Activated CD4-positive, alpha-beta T cell treated with anti-CD3 and anti-CD28 coated beads, Interleukin-2, amount 10 ng/mL, durations not matched to agents 7 days and 5 days (primary cell): Measurements from ENCODE around the gene OTOR. TPM values are rescaled to one million over a fixed set of nuclear protein-coding genes. Genes with fewer than 3 reads are reported as not detected.

Experiments used
- CTCF ChIA-PET: fragments of 350-600 bp; sonication (Branson Sonifier 250); formaldehyde crosslinking; loops from one replicate; lab custom pipeline; 2021; ENCODE audit warnings: antibody characterized with exemption; lab: Charles Lee
- POLR2A ChIA-PET: fragments of 350-600 bp; sonication (Branson Sonifier 250); formaldehyde crosslinking; loops from one replicate; lab custom pipeline; 2021; ENCODE audit warnings: antibody characterized with exemption; lab: Charles Lee
- DNase-seq: peaks from one replicate; pipeline ENCODE4 v3.0.0-alpha.2; 2020
- H3K27ac Mint-ChIP-seq: one replicate; pipeline ENCODE4 v1.8.0; 2021; ENCODE audit warnings: mild to moderate bottlenecking, moderate library complexity, mixed read lengths
- H3K27me3 Mint-ChIP-seq: one replicate; pipeline ENCODE4 v1.8.0; 2021; ENCODE audit warnings: mixed read lengths
- H3K36me3 Mint-ChIP-seq: one replicate; pipeline ENCODE4 v1.8.0; 2021; ENCODE audit warnings: low read depth, mixed read lengths
- H3K4me1 Mint-ChIP-seq: one replicate; pipeline ENCODE4 v1.8.0; 2021; ENCODE audit warnings: mixed read lengths
- H3K4me3 Mint-ChIP-seq: one replicate; pipeline ENCODE4 v1.8.0; 2021; ENCODE audit warnings: mild to moderate bottlenecking, moderate library complexity, mixed read lengths
- H3K9me3 Mint-ChIP-seq: one replicate; pipeline ENCODE4 v1.8.0; 2021; ENCODE audit warnings: mixed read lengths
- total RNA-seq, 2 experiments: library from RNA; stranded (reverse); gene quantifications; one replicate each; pipeline ENCODE4 v1.2.3, GENCODE V29; 2021

OTOR gene
- total RNA-seq: not detected

- Mint-ChIP-seq H3K4me3 (no peak within 1 kb of the TSS), H3K36me3 (no peaks in the 10 kb centered on the region), H3K9me3 (no peaks in the 10 kb centered on the region), H3K27me3 (peaks cover 16% of the 10 kb centered on the region), H3K27ac (no peak within 1 kb of the TSS), H3K4me1 (peaks cover 4% of the 10 kb centered on the region)
- POLR2A ChIA-PET: no interaction called here
- CTCF ChIA-PET: no interaction called here
- no peak for DNase-seq
These were observed at the start of gene OTOR for GRCh38 chr20:16748308-16748900. Gene OTOR (plus strand): TSS chr20:16748358. CDS start chr20:16748402, 44 bp downstream.

GRCh38 chr20:16699293-16699692, 48.9 kb upstream of the OTOR start:
- H3K9me3 Mint-ChIP-seq: no peaks in the 10 kb centered on the region
- no peak for DNase-seq
- POLR2A ChIA-PET: no interaction called here
- peaks cover 21% of the 10 kb centered on the region for H3K27me3 Mint-ChIP-seq
- H3K4me1 Mint-ChIP-seq: peaks cover 2% of the 10 kb centered on the region
- H3K4me3 Mint-ChIP-seq: no peak overlapping the region
- CTCF ChIA-PET: interaction anchor here (1.7 kb wide), 1 partner anchor 122 kb away, joined by 3 read pairs; no protein-coding TSS in a partner anchor
- no peak overlapping the region for H3K27ac Mint-ChIP-seq
- no peaks in the 10 kb centered on the region for H3K36me3 Mint-ChIP-seq

- Mint-ChIP-seq H3K4me3 (no peak overlapping the region), H3K4me1 (peaks cover 2% of the 10 kb centered on the region), H3K36me3 (peaks cover 3% of the 10 kb centered on the region), H3K27me3 (peaks cover 11% of the 10 kb centered on the region), H3K9me3 (peaks cover 7% of the 10 kb centered on the region), H3K27ac (no peak overlapping the region)
- DNase-seq: peak; percentile 50
- ChIA-PET CTCF (no interaction called here), POLR2A (no interaction called here)
These were observed 46.9 kb upstream of the OTOR start for GRCh38 chr20:16701296-16701695.

- Mint-ChIP-seq H3K9me3 (peaks cover 22% of the 10 kb centered on the region), H3K4me3 (no peak overlapping the region), H3K36me3 (peaks cover 20% of the 10 kb centered on the region), H3K27ac (no peak overlapping the region), H3K27me3 (no peaks in the 10 kb centered on the region), H3K4me1 (peaks cover 14% of the 10 kb centered on the region)
- no peak for DNase-seq
- POLR2A ChIA-PET: no interaction called here
- CTCF ChIA-PET: no interaction called here
These were observed 44.6 kb upstream of the OTOR start for GRCh38 chr20:16703570-16703969.

- Mint-ChIP-seq H3K9me3 (peaks cover 22% of the 10 kb centered on the region), H3K4me1 (peaks cover 35% of the 10 kb centered on the region), H3K36me3 (peaks cover 24% of the 10 kb centered on the region), H3K27me3 (peaks cover 8% of the 10 kb centered on the region), H3K4me3 (no peak overlapping the region), H3K27ac (no peak overlapping the region)
- POLR2A ChIA-PET: no interaction called here
- CTCF ChIA-PET: no interaction called here
- no peak for DNase-seq
These were observed 40.5 kb upstream of the OTOR start for GRCh38 chr20:16707674-16708073.

- CTCF ChIA-PET: no interaction called here
These were observed 39.6 kb upstream of the OTOR start for GRCh38 chr20:16708602-16709001.

GRCh38 chr20:16709017-16709416, 39.1 kb upstream of the OTOR start:
- peak overlapping the region; percentile 66 for H3K27ac Mint-ChIP-seq
- ChIA-PET CTCF (interaction anchor here (1.3 to 1.8 kb wide), 2 partner anchors 14 to 19 kb away, joined by 3 to 5 read pairs; no protein-coding TSS in a partner anchor), POLR2A (no interaction called here)
- H3K4me3 Mint-ChIP-seq: peak overlapping the region; percentile 34
- peak; percentile 66 for DNase-seq
- H3K27me3 Mint-ChIP-seq: peaks cover 13% of the 10 kb centered on the region
- peaks cover 24% of the 10 kb centered on the region for H3K36me3 Mint-ChIP-seq
- H3K9me3 Mint-ChIP-seq: peaks cover 22% of the 10 kb centered on the region
- H3K4me1 Mint-ChIP-seq: peaks cover 35% of the 10 kb centered on the region

More at GRCh38 chr20:16708602-16709001, 39.6 kb upstream of the OTOR start:
- Mint-ChIP-seq H3K4me1 (peaks cover 35% of the 10 kb centered on the region), H3K4me3 (peak overlapping the region; percentile 34), H3K27ac (peak overlapping the region; percentile 66), H3K9me3 (peaks cover 22% of the 10 kb centered on the region), H3K36me3 (peaks cover 24% of the 10 kb centered on the region), H3K27me3 (peaks cover 10% of the 10 kb centered on the region)
- no peak for DNase-seq
- POLR2A ChIA-PET: no interaction called here

GRCh38 chr20:16710781-16711180, 37.4 kb upstream of the OTOR start:
- Mint-ChIP-seq H3K4me3 (no peak overlapping the region), H3K27me3 (peaks cover 26% of the 10 kb centered on the region), H3K36me3 (peaks cover 21% of the 10 kb centered on the region), H3K27ac (no peak overlapping the region), H3K9me3 (peaks cover 16% of the 10 kb centered on the region), H3K4me1 (peaks cover 35% of the 10 kb centered on the region)
- POLR2A ChIA-PET: no interaction called here
- CTCF ChIA-PET: interaction anchor here (1.8 kb wide), 1 partner anchor 17 kb away, joined by 5 read pairs; no protein-coding TSS in a partner anchor
- DNase-seq: no peak

- ChIA-PET CTCF (no interaction called here), POLR2A (no interaction called here)
- peaks cover 17% of the 10 kb centered on the region for H3K36me3 Mint-ChIP-seq
- H3K27ac Mint-ChIP-seq: no peak overlapping the region
- H3K9me3 Mint-ChIP-seq: peaks cover 10% of the 10 kb centered on the region
- H3K27me3 Mint-ChIP-seq: peaks cover 26% of the 10 kb centered on the region
- H3K4me3 Mint-ChIP-seq: no peak overlapping the region
- peaks cover 35% of the 10 kb centered on the region for H3K4me1 Mint-ChIP-seq
- no peak for DNase-seq
These were observed 36.4 kb upstream of the OTOR start for GRCh38 chr20:16711661-16712258.

- Mint-ChIP-seq H3K27ac (no peak overlapping the region), H3K4me3 (no peak overlapping the region), H3K9me3 (peaks cover 6% of the 10 kb centered on the region), H3K4me1 (peaks cover 34% of the 10 kb centered on the region), H3K36me3 (peaks cover 12% of the 10 kb centered on the region), H3K27me3 (peaks cover 26% of the 10 kb centered on the region)
- DNase-seq: no peak
- POLR2A ChIA-PET: no interaction called here
- CTCF ChIA-PET: no interaction called here
These were observed 35.6 kb upstream of the OTOR start for GRCh38 chr20:16712511-16712947.

- Mint-ChIP-seq H3K4me3 (no peak overlapping the region), H3K36me3 (peaks cover 7% of the 10 kb centered on the region), H3K27ac (no peak overlapping the region), H3K9me3 (peaks cover 2% of the 10 kb centered on the region), H3K27me3 (peaks cover 29% of the 10 kb centered on the region), H3K4me1 (peaks cover 28% of the 10 kb centered on the region)
- POLR2A ChIA-PET: no interaction called here
- CTCF ChIA-PET: no interaction called here
- DNase-seq: no peak
These were observed 35.1 kb upstream of the OTOR start for GRCh38 chr20:16713066-16713465.

- Mint-ChIP-seq H3K9me3 (no peaks in the 10 kb centered on the region), H3K27me3 (peaks cover 29% of the 10 kb centered on the region), H3K27ac (no peak overlapping the region), H3K4me1 (peaks cover 17% of the 10 kb centered on the region), H3K36me3 (peaks cover 2% of the 10 kb centered on the region), H3K4me3 (no peak overlapping the region)
- POLR2A ChIA-PET: no interaction called here
- CTCF ChIA-PET: no interaction called here
- no peak for DNase-seq
These were observed 33.9 kb upstream of the OTOR start for GRCh38 chr20:16714242-16714641.

GRCh38 chr20:16714751-16715150, 33.4 kb upstream of the OTOR start:
- no peak for DNase-seq
- ChIA-PET CTCF (no interaction called here), POLR2A (no interaction called here)
- H3K27me3 Mint-ChIP-seq: peaks cover 29% of the 10 kb centered on the region
- no peaks in the 10 kb centered on the region for H3K36me3 Mint-ChIP-seq
- H3K9me3 Mint-ChIP-seq: no peaks in the 10 kb centered on the region
- H3K4me3 Mint-ChIP-seq: no peak overlapping the region
- peaks cover 12% of the 10 kb centered on the region for H3K4me1 Mint-ChIP-seq
- H3K27ac Mint-ChIP-seq: no peak overlapping the region
